K562 (cell line): Measurements from ENCODE around the gene ABHD5. TPM values are rescaled to one million over a fixed set of nuclear protein-coding genes. Genes with fewer than 3 reads are reported as not detected.

Source experiments
- ATF1 ChIP-seq, 2 experiments: fragments of 450-650 bp in 1 of 2; IDR thresholded peaks; 2 replicates each; pipeline ENCODE4 v1.6.1; 2016; ENCODE audit warnings: missing compliant biosample characterization in 1 of 2, missing genetic modification characterization in 1 of 2
- BRD9 ChIP-seq: fragments of 450-650 bp; IDR thresholded peaks from 2 replicates; pipeline ENCODE4 v1.6.1; 2018; ENCODE audit warnings: low read depth; ENCODE audit not compliant: partially characterized antibody
- DACH1 ChIP-seq: fragments of 450-650 bp; IDR thresholded peaks from 2 replicates; pipeline ENCODE4 v1.6.1; 2018; ENCODE audit not compliant: partially characterized antibody
- E2F3 ChIP-seq: fragments of 250-450 bp; sonication (Bioruptor Pico); IDR thresholded peaks from 2 replicates; pipeline ENCODE4 v1.4.0; 2020; ENCODE audit warnings: mild to moderate bottlenecking
- FOXJ2 ChIP-seq: fragments of 200-800 bp; sonication (Bioruptor generic); IDR thresholded peaks from 2 replicates; pipeline ENCODE4 v1.6.1; 2016; ENCODE audit warnings: missing genetic modification characterization, missing compliant biosample characterization
- GATAD2B ChIP-seq: fragments of 450-650 bp; IDR thresholded peaks from 2 replicates; pipeline ENCODE4 v1.6.1; 2017; ENCODE audit warnings: mild to moderate bottlenecking, borderline replicate concordance
- KLF13 ChIP-seq: fragments of 450-650 bp; IDR thresholded peaks from 2 replicates; pipeline ENCODE4 v1.6.1; 2016; ENCODE audit warnings: missing genetic modification characterization, low read depth, mild to moderate bottlenecking, missing compliant biosample characterization, moderate library complexity, borderline replicate concordance
- MNT ChIP-seq, 2 experiments: fragments of 450-650 bp; conservative IDR thresholded peaks; 2 replicates each; pipeline ENCODE4 v1.6.1; 2017; ENCODE audit warnings: mild to moderate bottlenecking in 2 of 2, moderate library complexity in 2 of 2
- NR2C1 ChIP-seq, 2 experiments: fragments of 450-650 bp; IDR thresholded peaks; 2 replicates each; pipeline ENCODE4 v1.6.1; 2017; ENCODE audit warnings: mild to moderate bottlenecking in 2 of 2, antibody characterized with exemption in 1 of 2, inconsistent platforms in 1 of 2, missing compliant biosample characterization in 1 of 2, missing genetic modification characterization in 1 of 2
- NRF1 ChIP-seq, 2 experiments: fragments of 450-650 bp; IDR thresholded peaks in 1 of 2; conservative IDR thresholded peaks in 1 of 2; 2 replicates each; pipeline ENCODE4 v1.6.1; 2014; ENCODE audit warnings: mild to moderate bottlenecking in 2 of 2
- POLR2A ChIP-seq: fragments of 450-650 bp; conservative IDR thresholded peaks from 2 replicates; pipeline ENCODE4 v1.6.1; 2016
- STAT5A ChIP-seq: IDR thresholded peaks from 2 replicates; pipeline ENCODE4 v1.6.1; 2012; ENCODE audit warnings: low read length, inconsistent platforms, borderline replicate concordance
- TBL1XR1 ChIP-seq, 2 experiments: IDR thresholded peaks; 2 replicates each; pipeline ENCODE4 v1.6.1; 2012; ENCODE audit warnings: improper control_type of control experiment in 2 of 2, low read length in 2 of 2, mild to moderate bottlenecking in 1 of 2
- ZNF24 ChIP-seq: fragments of 450-650 bp; IDR thresholded peaks from 2 replicates; pipeline ENCODE4 v1.6.1; 2016
- polyA plus RNA-seq, 8 experiments: library from polyadenylated mRNA; depleted of rRNA in 4 of 8; stranded (reverse) in 5 of 8; unstranded in 3 of 8; fragments of >200 nt; fragmentation: Nextera tagmentation in 2 of 8; fragmentation: Illumina TruSeq in 1 of 8; extraction: Ambion mirVana in 2 of 8; extraction: Trizol in 1 of 8; gene quantifications; 2 replicates each; pipeline versions ENCODE4 v1.2.1 to v1.2.3, GENCODE V29; 2011 to 2014; ENCODE audit warnings: inconsistent platforms in 1 of 8, missing spikeins in 1 of 8
- total RNA-seq, 7 experiments: library from RNA; depleted of rRNA in 6 of 7; stranded (reverse); fragments of >200 nt in 6 of 7; fragmentation: Illumina TruSeq in 2 of 7; extraction: Trizol in 2 of 7; gene quantifications; 2 replicates each; pipeline versions ENCODE4 v1.2.1 to v1.2.3, GENCODE V29; 2011 to 2021; ENCODE audit warnings: low replicate concordance in 1 of 7
- TF ChIP-seq, protein P1 (sequence below): fragments of 250-450 bp; sonication (Bioruptor Pico); IDR thresholded peaks from 2 replicates; pipeline ENCODE4 v1.5.1; 2021; ENCODE audit warnings: mild to moderate bottlenecking

Gene ABHD5
- total and polyA plus RNA-seq, 9 of the 15 experiments (the other 6 are each of a cell fraction or from before 2014, with no cell fraction given) = 27.8 to 61.7 (median 39.9) TPM

DNA sequence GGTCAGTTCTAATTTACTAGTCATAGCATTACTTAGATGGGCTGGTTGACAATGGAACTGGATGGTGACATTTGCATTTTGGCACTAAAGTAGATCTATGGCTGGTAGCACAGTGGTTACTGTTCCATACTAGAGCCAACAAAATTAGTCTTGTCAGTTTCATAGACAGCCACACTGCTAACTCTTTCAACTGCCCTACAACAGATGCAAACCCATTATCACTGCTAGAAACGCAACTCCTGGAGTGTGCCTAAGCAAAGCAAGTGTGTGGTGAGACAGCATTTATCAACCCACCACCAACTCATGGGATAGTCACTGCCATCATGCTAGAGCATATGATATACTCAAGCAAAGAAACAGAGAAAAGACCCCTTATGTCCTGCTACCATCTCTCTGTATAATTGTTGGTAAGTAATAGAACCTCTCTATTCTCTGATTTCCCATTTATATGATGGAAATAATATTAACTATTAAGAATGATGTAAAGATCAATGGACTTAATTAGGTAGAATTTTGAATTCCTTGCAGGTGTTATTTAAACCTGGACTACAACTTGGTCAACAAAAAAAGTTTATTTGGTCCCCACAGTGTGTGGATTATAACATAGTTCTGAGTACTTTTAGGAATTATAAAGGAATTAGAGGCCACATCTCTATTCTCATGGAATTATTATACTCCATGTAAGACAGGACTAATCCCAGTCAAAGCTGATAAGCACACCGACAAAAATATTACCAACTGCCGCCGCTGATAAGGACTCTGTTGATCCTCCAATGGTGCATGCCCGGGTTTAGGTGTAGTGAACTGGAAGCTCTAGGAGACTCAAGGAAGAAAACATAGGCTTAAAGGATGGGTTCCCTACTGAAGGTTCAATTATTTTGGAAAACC, 19.9 kb upstream of the ABHD5 start (continued):
- TF ChIP-seq GATAD2B (peak; percentile 52; the same call in 1 of the 2 replicates), STAT5A (peak; percentile 69; the same call in 1 of the 2 replicates), ATF1 (CRISPR knock-in tag; IDR thresholded peaks at IDR 0.05) (no peak), ATF1 (tag; IDR thresholded peaks at IDR 0.05) (peak; percentile 55), DACH1 (peak; percentile 83), MNT (conservative IDR thresholded peaks at IDR 0.05) (peak in 1 of 2 experiments; percentile 54; a peak in 2 of 4 replicates), BRD9 (no peak), TBL1XR1 (IDR thresholded peaks at IDR 0.05; ENCODE audit: low read length in 2 of 2) (peak; percentile 43 to 71; a peak in 2 of 4 replicates), NR2C1 (IDR thresholded peaks at IDR 0.05) (no peak), NR2C1 (tag; IDR thresholded peaks at IDR 0.05) (no peak; the same call in 1 of the 2 replicates), E2F3 (CRISPR knock-in tag) (no peak), NRF1 (conservative IDR thresholded peaks at IDR 0.05 in 1 of 2, IDR thresholded peaks at IDR 0.05 in 1 of 2) (peak; percentile 34 to 52; a peak in 3 of 4 replicates), ZNF24 (no peak), FOXJ2 (tag) (peak; percentile 29; the same call in 1 of the 2 replicates), KLF13 (0 out of 2 replicates have a peak, but pooled peaks have one; percentile 22), POLR2A (no peak)
- TF ChIP-seq, protein P1, sequence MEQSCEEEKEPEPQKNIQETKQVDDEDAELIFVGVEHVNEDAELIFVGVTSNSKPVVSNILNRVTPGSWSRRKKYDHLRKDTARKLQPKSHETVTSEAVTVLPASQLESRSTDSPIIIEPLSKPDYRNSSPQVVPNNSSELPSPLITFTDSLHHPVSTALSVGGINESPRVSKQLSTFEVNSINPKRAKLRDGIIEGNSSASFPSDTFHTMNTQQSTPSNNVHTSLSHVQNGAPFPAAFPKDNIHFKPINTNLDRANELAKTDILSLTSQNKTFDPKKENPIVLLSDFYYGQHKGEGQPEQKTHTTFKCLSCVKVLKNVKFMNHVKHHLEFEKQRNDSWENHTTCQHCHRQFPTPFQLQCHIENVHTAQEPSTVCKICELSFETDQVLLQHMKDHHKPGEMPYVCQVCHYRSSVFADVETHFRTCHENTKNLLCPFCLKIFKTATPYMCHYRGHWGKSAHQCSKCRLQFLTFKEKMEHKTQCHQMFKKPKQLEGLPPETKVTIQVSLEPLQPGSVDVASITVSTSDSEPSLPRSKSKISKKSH (CRISPR knock-in tag) = no peak
